Measurements from ENCODE around the gene DIAPH3. TPM values are rescaled to one million over a fixed set of nuclear protein-coding genes. Genes with fewer than 3 reads are reported as not detected.

DIAPH3 gene
- total and polyA plus RNA-seq, 2 of the 4 experiments (the other 2 are of a cell fraction): 8.9 to 9.3 TPM

DNA sequence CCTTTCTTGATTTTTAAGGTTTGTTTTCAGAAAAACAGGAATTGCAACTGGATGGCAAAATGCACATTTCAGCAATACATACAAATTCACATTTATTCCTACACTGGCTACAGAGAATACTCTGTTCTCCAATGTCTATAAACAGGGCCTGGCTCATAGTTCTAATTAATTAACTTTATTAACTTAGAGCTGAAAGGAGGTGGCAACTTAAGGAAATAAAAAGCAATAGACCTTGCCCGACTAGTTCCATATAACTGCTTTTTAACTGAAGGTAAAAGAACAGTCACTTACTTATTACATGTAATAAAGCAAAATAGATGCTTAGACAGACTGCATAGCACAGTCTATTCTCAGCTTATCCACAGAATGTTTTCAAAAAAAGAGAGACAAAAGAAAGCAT is 498.5 kb downstream of the DIAPH3 start:
- dilution Hi-C loops (cut with HindIII; ENCODE audit: low sequenced_read_pairs, unreplicated experiment) (no loop called here), in situ Hi-C loops (cut with MboI; ENCODE audit: low sequenced_read_pairs) (no loop called here)

More for the DNA sequence above, 498.5 kb downstream of the DIAPH3 start:
- no peaks in the 10 kb centered on the region for H3K36me3 ChIP-seq (ENCODE audit: control insufficient read depth, insufficient read depth, low read length)
- no peak overlapping the region for H3K56ac ChIP-seq (ENCODE audit: extremely low read depth, insufficient read depth, low read length)
- H3K4me1 ChIP-seq (ENCODE audit: control insufficient read depth, insufficient read depth, low read length): no peaks in the 10 kb centered on the region
- DNase-seq (no peak), ATAC-seq (ENCODE audit: low read depth) (no peak)
- H2BK15ac ChIP-seq (ENCODE audit: low read depth, low read length): no peak overlapping the region
- no peaks in the 10 kb centered on the region for H3K9me3 ChIP-seq (ENCODE audit: control insufficient read depth, insufficient read depth, low read length)
- no peaks in the 10 kb centered on the region for H3K9me1 ChIP-seq (ENCODE audit: insufficient read depth, low read length)
- no peak overlapping the region for H2AFZ ChIP-seq (replicated peaks; ENCODE audit: low read length, poor library complexity)
- H3K4me3 ChIP-seq (ENCODE audit: insufficient read depth, low read depth, low read length): no peak overlapping the region
- H3K79me1 ChIP-seq (ENCODE audit: low read depth in 1 of 2, low read length in 2 of 2): no peaks in the 10 kb centered on the region
- POLR2A ChIA-PET (ENCODE audit: unreplicated experiment): no interaction called here
- CTCF ChIA-PET: no interaction called here
- no peak overlapping the region for H3K9ac ChIP-seq (ENCODE audit: low read depth, low read length)
- no peak overlapping the region for H2BK5ac ChIP-seq (ENCODE audit: low read depth, low read length, poor library complexity, severe bottlenecking)
- no peak overlapping the region for H4K5ac ChIP-seq (ENCODE audit: low read depth, low read length)
- TF ChIP-seq, protein P1, sequence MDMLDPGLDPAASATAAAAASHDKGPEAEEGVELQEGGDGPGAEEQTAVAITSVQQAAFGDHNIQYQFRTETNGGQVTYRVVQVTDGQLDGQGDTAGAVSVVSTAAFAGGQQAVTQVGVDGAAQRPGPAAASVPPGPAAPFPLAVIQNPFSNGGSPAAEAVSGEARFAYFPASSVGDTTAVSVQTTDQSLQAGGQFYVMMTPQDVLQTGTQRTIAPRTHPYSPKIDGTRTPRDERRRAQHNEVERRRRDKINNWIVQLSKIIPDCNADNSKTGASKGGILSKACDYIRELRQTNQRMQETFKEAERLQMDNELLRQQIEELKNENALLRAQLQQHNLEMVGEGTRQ (IDR thresholded peaks at IDR 0.05; ENCODE audit: low read depth, low read length): no peak
- no peak for TF ChIP-seq POLR2A (IDR thresholded peaks at IDR 0.05; ENCODE audit: low read depth, low read length)
- TF ChIP-seq RAD21 (IDR thresholded peaks at IDR 0.05; ENCODE audit: low read length): no peak
- TF ChIP-seq, protein P2, sequence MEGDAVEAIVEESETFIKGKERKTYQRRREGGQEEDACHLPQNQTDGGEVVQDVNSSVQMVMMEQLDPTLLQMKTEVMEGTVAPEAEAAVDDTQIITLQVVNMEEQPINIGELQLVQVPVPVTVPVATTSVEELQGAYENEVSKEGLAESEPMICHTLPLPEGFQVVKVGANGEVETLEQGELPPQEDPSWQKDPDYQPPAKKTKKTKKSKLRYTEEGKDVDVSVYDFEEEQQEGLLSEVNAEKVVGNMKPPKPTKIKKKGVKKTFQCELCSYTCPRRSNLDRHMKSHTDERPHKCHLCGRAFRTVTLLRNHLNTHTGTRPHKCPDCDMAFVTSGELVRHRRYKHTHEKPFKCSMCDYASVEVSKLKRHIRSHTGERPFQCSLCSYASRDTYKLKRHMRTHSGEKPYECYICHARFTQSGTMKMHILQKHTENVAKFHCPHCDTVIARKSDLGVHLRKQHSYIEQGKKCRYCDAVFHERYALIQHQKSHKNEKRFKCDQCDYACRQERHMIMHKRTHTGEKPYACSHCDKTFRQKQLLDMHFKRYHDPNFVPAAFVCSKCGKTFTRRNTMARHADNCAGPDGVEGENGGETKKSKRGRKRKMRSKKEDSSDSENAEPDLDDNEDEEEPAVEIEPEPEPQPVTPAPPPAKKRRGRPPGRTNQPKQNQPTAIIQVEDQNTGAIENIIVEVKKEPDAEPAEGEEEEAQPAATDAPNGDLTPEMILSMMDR (conservative IDR thresholded peaks at IDR 0.05; ENCODE audit: low read depth, low read length): no peak
- TF ChIP-seq MAZ (IDR thresholded peaks at IDR 0.05; ENCODE audit: borderline replicate concordance, low read depth, low read length): no peak
- no peak for TF ChIP-seq MAFK (IDR thresholded peaks at IDR 0.05; ENCODE audit: low read depth, low read length)
- no peak for TF ChIP-seq MXI1 (IDR thresholded peaks at IDR 0.05; ENCODE audit: borderline replicate concordance, low read depth, low read length)
- TF ChIP-seq RCOR1 (IDR thresholded peaks at IDR 0.05; ENCODE audit: insufficient replicate concordance, low read length): no peak
- no peak for TF ChIP-seq RFX5 (IDR thresholded peaks at IDR 0.05; ENCODE audit: low read depth, low read length)
- BruUV-seq (replicated peaks): no TSS peak
- H4K20me1 ChIP-seq (ENCODE audit: insufficient read depth, low read length): no peaks in the 10 kb centered on the region
- H3K4ac ChIP-seq (ENCODE audit: low read depth, low read length): no peak overlapping the region
- H2BK20ac ChIP-seq (ENCODE audit: low read depth, low read length): no peak overlapping the region
- H3K23ac ChIP-seq (ENCODE audit: low read depth, low read length): no peak overlapping the region
- no peak overlapping the region for H2AK5ac ChIP-seq (ENCODE audit: low read depth, low read length)
- H4K91ac ChIP-seq (ENCODE audit: insufficient read depth, low read depth, low read length): no peak overlapping the region
- intact Hi-C loops (cut with micrococcal nuclease): no loop called here
- H3K18ac ChIP-seq (ENCODE audit: low read depth, low read length): no peak overlapping the region
- no peak overlapping the region for H2AK9ac ChIP-seq (replicated peaks; ENCODE audit: low read depth, low read length, poor library complexity)
- H3K4me2 ChIP-seq (ENCODE audit: low read depth, low read length): no peak overlapping the region
- H3K14ac ChIP-seq (replicated peaks; ENCODE audit: low read depth, low read length): no peak overlapping the region
- no peak overlapping the region for H3K27ac ChIP-seq (ENCODE audit: insufficient read depth, low read length)
- H4K8ac ChIP-seq (ENCODE audit: low read depth in 2 of 2, low read length in 2 of 2): no peak overlapping the region
- H2BK120ac ChIP-seq (ENCODE audit: low read depth, low read length): no peak overlapping the region
- WGBS, 2 experiments (ENCODE audit: extremely low coverage in 2 of 2, insufficient read length in 1 of 2): no CpG with 5 or more reads among the region's 1 CpG
- H3K27me3 ChIP-seq (ENCODE audit: control insufficient read depth, insufficient read depth, low read length): no peaks in the 10 kb centered on the region
